Measurements from ENCODE around the gene C6orf132. TPM values are rescaled to one million over a fixed set of nuclear protein-coding genes. Genes with fewer than 3 reads are reported as not detected.

Gene C6orf132
- total RNA-seq, 1 donor from 2014 or later: 0.25 TPM

GRCh38 chr6:42104095-42104803 lies 38.2 kb downstream of the C6orf132 start:
- Mint-ChIP-seq H3K4me1 (ENCODE audit: low read depth, unreplicated experiment) (peaks cover 1% of the 10 kb centered on the region), H3K27ac (ENCODE audit: unreplicated experiment) (peak overlapping the region; percentile 8), H3K4me3 (ENCODE audit: unreplicated experiment) (no peak overlapping the region), H3K36me3 (ENCODE audit: unreplicated experiment) (no peaks in the 10 kb centered on the region), H3K27me3 (ENCODE audit: unreplicated experiment) (peaks cover 6% of the 10 kb centered on the region), H3K9me3 (ENCODE audit: unreplicated experiment) (peaks cover 9% of the 10 kb centered on the region)
- DNase-seq: peak; percentile 84
- peak; percentile 88 for TF ChIP-seq CTCF (IDR thresholded peaks at IDR 0.05; ENCODE audit: partially characterized antibody, unreplicated experiment)

GRCh38 chr6:42103753-42104094 lies 38.7 kb downstream of the C6orf132 start:
- TF ChIP-seq CTCF (IDR thresholded peaks at IDR 0.05; ENCODE audit: partially characterized antibody, unreplicated experiment): no peak
- no peaks in the 10 kb centered on the region for H3K36me3 Mint-ChIP-seq (ENCODE audit: unreplicated experiment)
- H3K27ac Mint-ChIP-seq (ENCODE audit: unreplicated experiment): peak overlapping the region; percentile 8
- DNase-seq: no peak
- peaks cover 3% of the 10 kb centered on the region for H3K4me1 Mint-ChIP-seq (ENCODE audit: low read depth, unreplicated experiment)
- H3K9me3 Mint-ChIP-seq (ENCODE audit: unreplicated experiment): peaks cover 9% of the 10 kb centered on the region
- peaks cover 6% of the 10 kb centered on the region for H3K27me3 Mint-ChIP-seq (ENCODE audit: unreplicated experiment)
- peak overlapping the region; percentile 61 for H3K4me3 Mint-ChIP-seq (ENCODE audit: unreplicated experiment)

- no peak for TF ChIP-seq CTCF (IDR thresholded peaks at IDR 0.05; ENCODE audit: partially characterized antibody, unreplicated experiment)
- peaks cover 9% of the 10 kb centered on the region for H3K9me3 Mint-ChIP-seq (ENCODE audit: unreplicated experiment)
- H3K4me3 Mint-ChIP-seq (ENCODE audit: unreplicated experiment): peak overlapping the region; percentile 61
- no peak overlapping the region for H3K27ac Mint-ChIP-seq (ENCODE audit: unreplicated experiment)
- DNase-seq: no peak
- no peaks in the 10 kb centered on the region for H3K36me3 Mint-ChIP-seq (ENCODE audit: unreplicated experiment)
- H3K27me3 Mint-ChIP-seq (ENCODE audit: unreplicated experiment): peaks cover 6% of the 10 kb centered on the region
- peaks cover 3% of the 10 kb centered on the region for H3K4me1 Mint-ChIP-seq (ENCODE audit: low read depth, unreplicated experiment)
Measured at GRCh38 chr6:42103216-42103615, 39.2 kb downstream of the C6orf132 start.

- Mint-ChIP-seq H3K4me3 (ENCODE audit: unreplicated experiment) (no peak overlapping the region), H3K36me3 (ENCODE audit: unreplicated experiment) (no peaks in the 10 kb centered on the region), H3K4me1 (ENCODE audit: low read depth, unreplicated experiment) (peaks cover 3% of the 10 kb centered on the region), H3K27me3 (ENCODE audit: unreplicated experiment) (peaks cover 8% of the 10 kb centered on the region), H3K27ac (ENCODE audit: unreplicated experiment) (no peak overlapping the region), H3K9me3 (ENCODE audit: unreplicated experiment) (peaks cover 12% of the 10 kb centered on the region)
- no peak for TF ChIP-seq CTCF (IDR thresholded peaks at IDR 0.05; ENCODE audit: partially characterized antibody, unreplicated experiment)
- no peak for DNase-seq
Measured at GRCh38 chr6:42101186-42101657, 41.2 kb downstream of the C6orf132 start.
